WTC11 (cell line): ENCODE results near the gene AGBL4.

Source experiments
- ATF3 ChIP-seq: sonication (generic); formaldehyde crosslinking; conservative IDR thresholded peaks from 2 replicates; pipeline ENCODE4 v1.8.1; 2022; ENCODE audit warnings: mild to moderate bottlenecking, missing genetic modification reagents
- CREB1 ChIP-seq: sonication (generic); formaldehyde crosslinking; IDR thresholded peaks from 2 replicates; pipeline ENCODE4 v1.8.0; 2023; ENCODE audit warnings: mild to moderate bottlenecking, missing genetic modification reagents
- CTCF ChIP-seq: fragments of 200-600 bp; IDR thresholded peaks from 2 replicates; pipeline ENCODE4 v1.8.0; 2022; ENCODE audit warnings: antibody characterized with exemption
- E2F1 ChIP-seq: sonication (generic); formaldehyde crosslinking; IDR thresholded peaks from 2 replicates; pipeline ENCODE4 v1.8.0; 2022; ENCODE audit warnings: mild to moderate bottlenecking, missing genetic modification reagents
- E2F5 ChIP-seq: sonication (generic); formaldehyde crosslinking; IDR thresholded peaks from 2 replicates; pipeline ENCODE4 v1.8.1; 2022; ENCODE audit warnings: mild to moderate bottlenecking, moderate library complexity, missing genetic modification reagents
- KAT7 ChIP-seq: sonication (generic); formaldehyde crosslinking; IDR thresholded peaks from 2 replicates; pipeline ENCODE4 v1.8.1; 2023; ENCODE audit warnings: missing genetic modification reagents, mild to moderate bottlenecking, borderline replicate concordance
- MLX ChIP-seq: sonication (generic); formaldehyde crosslinking; IDR thresholded peaks from 2 replicates; pipeline ENCODE4 v1.8.1; 2023; ENCODE audit warnings: mild to moderate bottlenecking, missing genetic modification reagents, moderate library complexity
- OVOL2 ChIP-seq: fragments of 250-450 bp; sonication (Bioruptor Pico); IDR thresholded peaks from 2 replicates; pipeline ENCODE4 v1.9.0; 2021; ENCODE audit warnings: mild to moderate bottlenecking, borderline replicate concordance
- RORB ChIP-seq: fragments of 250-450 bp; sonication (Bioruptor Pico); IDR thresholded peaks from 2 replicates; pipeline ENCODE4 v1.9.0; 2021; ENCODE audit warnings: mild to moderate bottlenecking
- TEAD1 ChIP-seq: sonication (generic); formaldehyde crosslinking; IDR thresholded peaks from 2 replicates; pipeline ENCODE4 v1.8.0; 2022; ENCODE audit warnings: mild to moderate bottlenecking, missing genetic modification reagents
- ZNF121 ChIP-seq: sonication (generic); formaldehyde crosslinking; IDR thresholded peaks from 2 replicates; pipeline ENCODE4 v1.8.0; 2023; ENCODE audit warnings: missing genetic modification reagents
- ZNF263 ChIP-seq: sonication (generic); formaldehyde crosslinking; IDR thresholded peaks from 2 replicates; pipeline ENCODE4 v1.8.1; 2022; ENCODE audit warnings: low read depth, mild to moderate bottlenecking, moderate library complexity, missing genetic modification reagents
- ZNF396 ChIP-seq: fragments of 250-450 bp; sonication (Bioruptor Pico); IDR thresholded peaks from 2 replicates; pipeline ENCODE4 v1.8.0; 2021; ENCODE audit warnings: mild to moderate bottlenecking, moderate library complexity, borderline replicate concordance

GRCh38 chr1:48691429-48692001 lies 1332.2 kb downstream of the AGBL4 start:
- TF ChIP-seq E2F5 = no peak
- no peak for TF ChIP-seq CTCF
- TF ChIP-seq MLX = no peak
- TF ChIP-seq RORB = no peak
- TF ChIP-seq ZNF396 (CRISPR knock-in tag) = no peak
- TF ChIP-seq TEAD1 (CRISPR knock-in tag) = no peak
- no peak for TF ChIP-seq CREB1 (CRISPR knock-in tag)
- no peak for TF ChIP-seq ATF3
- TF ChIP-seq E2F1 = no peak
- TF ChIP-seq ZNF121 (CRISPR knock-in tag) = no peak
- no peak for TF ChIP-seq OVOL2 (CRISPR knock-in tag)
- TF ChIP-seq ZNF263 = no peak
- no peak for TF ChIP-seq KAT7 (CRISPR knock-in tag)
